Stimulated activated CD4-positive, alpha-beta T cell treated with anti-CD3 and anti-CD28 coated beads, TNF-alpha, amount 100 ng/mL, for 24 hours (primary cell): ENCODE measurements around the gene RDH16.
"Not testable (repeated sequence)": the region's sequence is repeated elsewhere in the genome, so short reads cannot be mapped to it uniquely, and the experiment has no call there.

Experiments used
- DNase-seq, 3 experiments: peaks; one replicate each; pipeline ENCODE4 v3.0.0-alpha.2; 2020; ENCODE audit warnings: low read depth in 3 of 3

RDH16 gene

GRCh38 chr12:56921346-56921745 lies 36.1 kb downstream of the RDH16 start:
- no peak for DNase-seq

GRCh38 chr12:56918139-56918538 lies 39.3 kb downstream of the RDH16 start:
- DNase-seq: not testable (repeated sequence)

- DNase-seq: no peak
Observed at GRCh38 chr12:56916996-56917333, 40.4 kb downstream of the RDH16 start.

- no peak for DNase-seq
Observed at GRCh38 chr12:56916296-56916995, 41.0 kb downstream of the RDH16 start.

- no peak for DNase-seq
Observed at GRCh38 chr12:56914724-56915123, 42.7 kb downstream of the RDH16 start.

GRCh38 chr12:56914256-56914655 lies 43.2 kb downstream of the RDH16 start:
- DNase-seq: no peak

- not testable (repeated sequence) for DNase-seq
Observed at GRCh38 chr12:56909403-56909802, 48.0 kb downstream of the RDH16 start.

GRCh38 chr12:56908136-56908535 lies 49.3 kb downstream of the RDH16 start:
- DNase-seq: no peak

GRCh38 chr12:56905852-56906251 lies 51.6 kb downstream of the RDH16 start:
- DNase-seq: no peak

- no peak for DNase-seq
Observed at GRCh38 chr12:56903374-56903773, 54.0 kb downstream of the RDH16 start.
